WTC11 (cell line): ENCODE measurements around the gene COL1A1. TPM values are rescaled to one million over a fixed set of nuclear protein-coding genes. Genes with fewer than 3 reads are reported as not detected.
A peak's percentile ranks its signal among the peaks of the same experiment; 100 is the strongest.

Experiments used
- ATAC-seq: fragments of 200-7000 bp; cut with Tn5 transposase; 2 replicates; pipeline ENCODE4 v1.10.0; 2021; ENCODE audit warnings: mild to moderate bottlenecking, moderate library complexity
- CTCF ChIA-PET: fragments of 300-600 bp; sonication (Branson Sonifier 250); formaldehyde crosslinking; loops from one replicate; lab custom pipeline; 2021; ENCODE audit warnings: antibody characterized with exemption; lab: Charles Lee
- POLR2A ChIA-PET: fragments of 350-600 bp; sonication (Branson Sonifier 250); formaldehyde crosslinking; loops from one replicate; lab custom pipeline; 2021; ENCODE audit warnings: antibody characterized with exemption; lab: Charles Lee
- DNase-seq: peaks from one replicate; pipeline ENCODE4 v3.0.0; 2021; ENCODE audit warnings: low spot score
- H3K27ac Mint-ChIP-seq: 2 replicates; pipeline ENCODE4 v1.8.0; 2021; ENCODE audit warnings: mixed read lengths
- H3K27me3 Mint-ChIP-seq: 2 replicates; pipeline ENCODE4 v1.8.0; 2021; ENCODE audit warnings: low read depth, mild to moderate bottlenecking, moderate library complexity, mixed read lengths
- H3K36me3 Mint-ChIP-seq: 2 replicates; pipeline ENCODE4 v1.8.0; 2021; ENCODE audit warnings: mixed read lengths
- H3K4me1 Mint-ChIP-seq: 2 replicates; pipeline ENCODE4 v1.8.0; 2022; ENCODE audit warnings: mixed read lengths
- H3K4me3 Mint-ChIP-seq: 2 replicates; pipeline ENCODE4 v1.8.0; 2021; ENCODE audit warnings: mild to moderate bottlenecking, moderate library complexity, mixed read lengths
- H3K9me3 Mint-ChIP-seq: 2 replicates; pipeline ENCODE4 v1.8.0; 2021; ENCODE audit warnings: mixed read lengths
- AFF4 ChIP-seq: sonication (generic); formaldehyde crosslinking; IDR thresholded peaks from 2 replicates; pipeline ENCODE4 v1.8.1; 2023; ENCODE audit warnings: mild to moderate bottlenecking, missing genetic modification reagents, borderline replicate concordance
- CREB1 ChIP-seq: sonication (generic); formaldehyde crosslinking; IDR thresholded peaks from 2 replicates; pipeline ENCODE4 v1.8.0; 2023; ENCODE audit warnings: mild to moderate bottlenecking, missing genetic modification reagents
- CREM ChIP-seq: sonication (generic); formaldehyde crosslinking; IDR thresholded peaks from 2 replicates; pipeline ENCODE4 v1.8.1; 2022; ENCODE audit warnings: mild to moderate bottlenecking, missing genetic modification reagents, moderate library complexity
- E2F4 ChIP-seq: sonication (generic); formaldehyde crosslinking; IDR thresholded peaks from 2 replicates; pipeline ENCODE4 v1.8.1; 2022; ENCODE audit warnings: low read depth, mild to moderate bottlenecking, moderate library complexity, missing genetic modification reagents, borderline replicate concordance
- ELF4 ChIP-seq: sonication (generic); formaldehyde crosslinking; IDR thresholded peaks from 2 replicates; pipeline ENCODE4 v1.8.1; 2022; ENCODE audit warnings: low read depth, mild to moderate bottlenecking, moderate library complexity, missing genetic modification reagents
- EMX1 ChIP-seq: fragments of 250-450 bp; sonication (Bioruptor Pico); IDR thresholded peaks from 2 replicates; pipeline ENCODE4 v1.8.0; 2021; ENCODE audit warnings: mild to moderate bottlenecking
- GABPB1 ChIP-seq: sonication (generic); formaldehyde crosslinking; IDR thresholded peaks from 2 replicates; pipeline ENCODE4 v1.8.1; 2023; ENCODE audit warnings: mild to moderate bottlenecking, missing genetic modification reagents
- KAT7 ChIP-seq: sonication (generic); formaldehyde crosslinking; IDR thresholded peaks from 2 replicates; pipeline ENCODE4 v1.8.1; 2023; ENCODE audit warnings: missing genetic modification reagents, mild to moderate bottlenecking, borderline replicate concordance
- NFE2L1 ChIP-seq: sonication (generic); formaldehyde crosslinking; IDR thresholded peaks from 2 replicates; pipeline ENCODE4 v1.8.1; 2023; ENCODE audit warnings: missing genetic modification reagents
- NR1H2 ChIP-seq: sonication (generic); formaldehyde crosslinking; IDR thresholded peaks from 2 replicates; pipeline ENCODE4 v1.9.0; 2021; ENCODE audit warnings: mild to moderate bottlenecking, moderate library complexity, missing genetic modification reagents
- NR3C1 ChIP-seq: sonication (generic); formaldehyde crosslinking; conservative IDR thresholded peaks from 2 replicates; pipeline ENCODE4 v1.8.1; 2023; ENCODE audit warnings: low read depth, mild to moderate bottlenecking, missing genetic modification reagents
- PRDM15 ChIP-seq: sonication (generic); formaldehyde crosslinking; IDR thresholded peaks from 2 replicates; pipeline ENCODE4 v1.8.0; 2022; ENCODE audit warnings: missing genetic modification reagents
- SMAD3 ChIP-seq: sonication (generic); formaldehyde crosslinking; IDR thresholded peaks from 2 replicates; pipeline ENCODE4 v1.8.0; 2022; ENCODE audit warnings: missing genetic modification reagents, mild to moderate bottlenecking, borderline replicate concordance
- SMAD4 ChIP-seq: sonication (generic); formaldehyde crosslinking; IDR thresholded peaks from 2 replicates; pipeline ENCODE4 v1.8.0; 2022; ENCODE audit warnings: mild to moderate bottlenecking, missing genetic modification reagents
- SP1 ChIP-seq: sonication (generic); formaldehyde crosslinking; conservative IDR thresholded peaks from 2 replicates; pipeline ENCODE4 v1.8.1; 2022; ENCODE audit warnings: missing genetic modification reagents
- TEAD1 ChIP-seq: sonication (generic); formaldehyde crosslinking; IDR thresholded peaks from 2 replicates; pipeline ENCODE4 v1.8.0; 2022; ENCODE audit warnings: mild to moderate bottlenecking, missing genetic modification reagents
- ZBTB21 ChIP-seq: sonication (generic); formaldehyde crosslinking; IDR thresholded peaks from 2 replicates; pipeline ENCODE4 v1.8.1; 2023; ENCODE audit warnings: mild to moderate bottlenecking, missing genetic modification reagents, borderline replicate concordance
- ZMAT4 ChIP-seq: fragments of 250-450 bp; sonication (Bioruptor Pico); IDR thresholded peaks from 2 replicates; pipeline ENCODE4 v1.9.0; 2021; ENCODE audit warnings: mild to moderate bottlenecking
- ZNF121 ChIP-seq: sonication (generic); formaldehyde crosslinking; IDR thresholded peaks from 2 replicates; pipeline ENCODE4 v1.8.0; 2023; ENCODE audit warnings: missing genetic modification reagents
- ZNF138 ChIP-seq: sonication (generic); formaldehyde crosslinking; conservative IDR thresholded peaks from 2 replicates; pipeline ENCODE4 v1.8.1; 2022; ENCODE audit warnings: mild to moderate bottlenecking, moderate library complexity, missing genetic modification reagents
- ZNF219 ChIP-seq: sonication (generic); formaldehyde crosslinking; IDR thresholded peaks from 2 replicates; pipeline ENCODE4 v1.8.0; 2023; ENCODE audit warnings: missing genetic modification reagents, mild to moderate bottlenecking, borderline replicate concordance
- ZNF263 ChIP-seq: sonication (generic); formaldehyde crosslinking; IDR thresholded peaks from 2 replicates; pipeline ENCODE4 v1.8.1; 2022; ENCODE audit warnings: low read depth, mild to moderate bottlenecking, moderate library complexity, missing genetic modification reagents
- ZNF425 ChIP-seq: fragments of 250-450 bp; sonication (Bioruptor Pico); conservative IDR thresholded peaks from 2 replicates; pipeline ENCODE4 v1.9.0; 2021; ENCODE audit warnings: mild to moderate bottlenecking
- ZNF512 ChIP-seq: sonication (generic); formaldehyde crosslinking; IDR thresholded peaks from 2 replicates; pipeline ENCODE4 v1.8.1; 2022; ENCODE audit warnings: missing genetic modification reagents, borderline replicate concordance
- ZNF671 ChIP-seq: fragments of 250-450 bp; sonication (Bioruptor Pico); IDR thresholded peaks from 2 replicates; pipeline ENCODE4 v1.8.0; 2021; ENCODE audit warnings: mild to moderate bottlenecking
- total RNA-seq: library from RNA; stranded (reverse); gene quantifications from 3 replicates; pipeline ENCODE4 v1.2.3, GENCODE V29; 2021

The COL1A1 gene
- total RNA-seq, 1 experiment from 2014 or later, result 52.1 TPM

- Mint-ChIP-seq H3K36me3 (no peaks in the 10 kb centered on the region), H3K27ac (no peak overlapping the region), H3K4me1 (peaks cover 33% of the 10 kb centered on the region), H3K27me3 (peaks cover 19% of the 10 kb centered on the region), H3K9me3 (no peaks in the 10 kb centered on the region), H3K4me3 (peak overlapping the region; percentile 80)
- POLR2A ChIA-PET, result no interaction called here
- no peak for DNase-seq
- CTCF ChIA-PET, result interaction anchor here (0.8 to 6.2 kb wide), 14 partner anchors 10 to 197 kb away, joined by 3 to 52 read pairs (median 4); partner anchors contain the start of genes PDK2 and TMEM92
- ATAC-seq, result no peak
- TF ChIP-seq TEAD1 (CRISPR knock-in tag) (no peak), ZNF671 (CRISPR knock-in tag) (no peak), SMAD3 (CRISPR knock-in tag) (no peak), ZNF512 (no peak), CREB1 (no peak), ZNF425 (no peak), ZNF219 (CRISPR knock-in tag) (no peak), ZBTB21 (no peak), ZNF121 (0 out of 2 replicates have a peak, but pooled peaks have one; percentile 18), EMX1 (CRISPR knock-in tag) (no peak), ELF4 (no peak), SP1 (CRISPR knock-in tag) (peak; percentile 52), KAT7 (CRISPR knock-in tag) (no peak; the same call in 1 of the 2 replicates), CREM (no peak), NR1H2 (CRISPR knock-in tag) (no peak), AFF4 (CRISPR knock-in tag) (no peak), SMAD4 (CRISPR knock-in tag) (no peak), ZNF138 (no peak), ZMAT4 (no peak), E2F4 (CRISPR knock-in tag) (no peak), ZNF263 (CRISPR knock-in tag) (peak; percentile 16), PRDM15 (CRISPR knock-in tag) (peak; percentile 12; the same call in 1 of the 2 replicates), GABPB1 (CRISPR knock-in tag) (no peak; the same call in 1 of the 2 replicates), NFE2L1 (no peak), NR3C1 (CRISPR knock-in tag) (no peak)
Measured at GRCh38 chr17:50149417-50150353, 51.7 kb downstream of the COL1A1 start.
